HG03571 (cell line): Measurements from ENCODE around the gene DRC7.

Experiments used
- ATAC-seq: cut with Tn5 transposase; IDR thresholded peaks from one replicate; pipeline ENCODE4 v1.9.1; 2021; ENCODE audit not compliant: unreplicated experiment

The DRC7 gene

GRCh38 chr16:57749101-57749692 lies 54.6 kb downstream of the DRC7 start:
- ATAC-seq = no peak

GRCh38 chr16:57749856-57750452 lies 55.3 kb downstream of the DRC7 start:
- ATAC-seq = no peak

GRCh38 chr16:57750796-57751538 lies 56.4 kb downstream of the DRC7 start:
- no peak for ATAC-seq

GRCh38 chr16:57751539-57752202 lies 57.1 kb downstream of the DRC7 start:
- ATAC-seq = no peak

- no peak for ATAC-seq
These were observed 57.6 kb downstream of the DRC7 start for GRCh38 chr16:57752203-57752580.

- ATAC-seq = no peak
These were observed 58.2 kb downstream of the DRC7 start for GRCh38 chr16:57752581-57753447.

- ATAC-seq = no peak
These were observed 59.1 kb downstream of the DRC7 start for GRCh38 chr16:57753448-57754353.

GRCh38 chr16:57754354-57755060 lies 59.9 kb downstream of the DRC7 start:
- no peak for ATAC-seq

- no peak for ATAC-seq
These were observed 60.6 kb downstream of the DRC7 start for GRCh38 chr16:57755061-57755684.

GRCh38 chr16:57755726-57756423 lies 61.3 kb downstream of the DRC7 start:
- no peak for ATAC-seq

GRCh38 chr16:57756424-57757325 lies 62.1 kb downstream of the DRC7 start:
- no peak for ATAC-seq

- ATAC-seq = peak; percentile 67
These were observed 62.8 kb downstream of the DRC7 start for GRCh38 chr16:57757326-57757786.

GRCh38 chr16:57757883-57758282 lies 63.3 kb downstream of the DRC7 start:
- no peak for ATAC-seq

GRCh38 chr16:57758331-57759117 lies 63.9 kb downstream of the DRC7 start:
- no peak for ATAC-seq

GRCh38 chr16:57759131-57759530 lies 64.5 kb downstream of the DRC7 start:
- ATAC-seq = no peak
